Hepatocyte (in vitro differentiated cells): ENCODE data around the gene RRAGA.

Source experiments
- CTCF ChIP-seq: fragments of 200-600 bp; sonication (generic); IDR thresholded peaks from 2 replicates; pipeline ENCODE4 v1.5.1; 2016; ENCODE audit warnings: antibody characterized with exemption, mild to moderate bottlenecking; ENCODE audit not compliant: poor library complexity
- EZH2 ChIP-seq: fragments of 200-600 bp; sonication (generic); IDR thresholded peaks from 2 replicates; pipeline ENCODE4 v1.6.1; 2016; ENCODE audit warnings: antibody characterized with exemption, mild to moderate bottlenecking, borderline replicate concordance
- EZH2phosphoT487 ChIP-seq: fragments of 200-600 bp; sonication (generic); IDR thresholded peaks from one replicate; pipeline ENCODE4 v1.6.1; 2018; ENCODE audit warnings: antibody characterized with exemption, mild to moderate bottlenecking, low read depth, moderate library complexity; ENCODE audit not compliant: unreplicated experiment, severe bottlenecking

- TF ChIP-seq CTCF (no peak), EZH2 (no peak), EZH2phosphoT487 (no peak)
These were observed 22.9 kb upstream of the RRAGA start for GRCh38 chr9:19026375-19026774.
